Middle frontal gyrus (tissue), 1 donor: ENCODE measurements around the gene MAGI2.

Source experiments
- DNase-seq: peaks from one replicate; pipeline ENCODE4 v3.0.0-alpha.2; 2015; ENCODE audit warnings: low spot score; ENCODE audit errors: extremely low spot score

The MAGI2 gene

DNA sequence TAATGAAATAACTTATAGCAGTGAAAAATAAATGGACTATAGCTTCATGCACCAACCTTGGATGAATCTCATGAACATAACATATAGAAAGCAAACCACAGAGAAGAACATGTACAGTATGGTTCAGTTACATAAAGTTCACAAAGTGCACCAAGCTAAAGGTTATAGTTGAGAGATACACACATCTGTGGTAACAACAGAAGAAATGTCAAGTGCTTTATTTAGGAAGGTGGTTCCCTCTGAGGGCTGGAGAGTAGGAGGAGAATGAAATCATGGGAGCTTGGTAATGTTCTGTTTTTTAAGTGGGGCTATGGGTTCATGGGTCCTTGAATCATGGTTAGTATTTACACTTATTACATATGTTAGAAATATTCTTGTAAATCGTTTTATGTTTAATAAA lies 1331.6 kb downstream of the MAGI2 start:
- DNase-seq: no peak

DNA sequence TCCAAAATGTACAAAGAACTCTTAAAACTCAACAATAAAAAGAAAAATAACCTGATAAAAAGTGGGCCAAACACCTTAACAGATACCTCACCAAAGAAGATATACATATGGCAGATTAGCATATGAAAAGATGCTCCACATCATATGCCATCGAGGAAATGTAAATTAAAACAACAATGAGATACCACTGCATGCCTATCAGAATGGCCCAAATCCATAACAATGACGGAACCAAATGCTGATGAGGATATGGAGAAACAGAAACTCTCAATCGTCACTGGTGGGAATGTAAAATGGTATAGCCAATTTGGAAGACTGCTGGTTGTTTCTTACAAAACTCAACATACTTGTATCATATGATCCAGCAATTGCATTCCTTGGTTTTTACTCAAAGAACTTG lies 1335.0 kb downstream of the MAGI2 start:
- no peak for DNase-seq

DNA sequence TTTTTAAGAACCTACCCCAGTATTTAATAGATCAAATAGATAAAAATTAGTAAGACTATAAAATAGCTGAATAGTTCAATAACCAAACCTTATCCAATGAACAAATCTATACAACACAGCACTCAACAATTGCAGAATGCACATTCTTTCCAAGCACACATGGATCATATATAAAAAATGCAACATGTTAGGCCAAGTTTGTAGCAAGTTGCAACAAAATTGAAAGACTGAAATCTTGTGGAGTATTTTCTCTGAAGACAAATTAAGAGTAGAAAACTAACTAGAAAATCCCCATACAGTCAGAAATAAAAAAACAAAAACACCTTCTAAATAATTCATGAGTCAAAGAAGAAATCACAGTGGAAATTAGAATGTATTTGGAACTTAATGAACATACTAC lies 1337.6 kb downstream of the MAGI2 start:
- no peak for DNase-seq

DNA sequence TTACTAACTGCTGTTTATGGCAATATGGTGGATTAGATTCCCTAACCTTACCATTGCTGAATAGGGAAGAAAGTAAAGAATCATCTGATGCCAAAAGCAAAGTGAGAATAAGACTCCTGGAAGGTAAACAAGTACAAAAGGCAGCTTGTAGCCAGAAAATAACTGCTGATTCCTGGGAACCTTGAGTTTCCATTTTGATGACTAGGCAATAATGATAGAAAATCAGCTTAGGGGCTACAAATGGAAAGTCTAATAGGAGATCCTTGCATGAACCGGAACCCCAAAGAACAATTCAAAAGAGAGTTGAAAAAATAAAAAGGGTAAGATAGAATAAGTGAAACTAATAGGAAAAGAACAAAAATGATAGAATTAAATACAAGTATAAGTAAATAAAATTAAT lies 1338.5 kb downstream of the MAGI2 start:
- DNase-seq: no peak

GRCh38 chr7:78112488-78112887 lies 1341.0 kb downstream of the MAGI2 start:
- no peak for DNase-seq

DNA sequence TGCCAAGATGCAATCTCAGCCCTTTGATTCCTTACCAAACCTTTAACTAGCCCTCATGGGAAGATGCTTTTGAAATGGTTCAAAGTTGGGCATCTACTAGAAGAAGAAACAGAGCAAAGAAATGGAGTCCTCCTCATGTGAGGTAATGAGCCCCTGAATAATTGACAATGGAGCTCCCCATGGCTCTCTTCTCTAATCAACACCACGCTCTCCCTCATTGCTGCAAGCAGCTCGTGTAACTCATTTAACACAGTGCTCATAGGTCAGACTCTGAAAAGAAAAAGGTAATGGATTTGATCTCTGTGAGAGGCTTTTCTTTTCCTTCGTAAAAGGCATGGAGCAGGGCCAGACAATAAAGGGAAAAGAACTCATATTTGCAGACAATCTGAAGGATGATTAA lies 1342.1 kb downstream of the MAGI2 start:
- DNase-seq: no peak

DNA sequence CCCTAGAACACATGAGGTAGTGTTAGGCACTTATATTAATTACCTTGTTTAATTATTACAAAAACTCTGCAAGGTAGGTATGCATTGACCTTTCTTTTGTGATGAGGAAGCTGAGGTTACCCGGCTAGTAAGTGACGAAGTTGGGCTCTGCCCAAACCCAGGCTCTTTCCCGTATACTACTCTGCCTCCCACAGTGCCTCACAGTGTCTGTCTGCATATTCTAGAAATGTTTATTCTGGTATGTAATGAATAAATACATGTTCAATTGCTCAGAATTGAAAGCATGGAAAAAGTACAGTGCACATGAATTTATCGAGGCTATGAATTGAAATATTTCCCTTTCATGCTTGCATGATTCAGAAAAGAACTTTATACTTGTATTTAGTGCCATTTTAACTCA lies 1350.0 kb downstream of the MAGI2 start:
- no peak for DNase-seq

- no peak for DNase-seq
Observed at GRCh38 chr7:78101076-78101475, 1352.4 kb downstream of the MAGI2 start.

- no peak for DNase-seq
Observed at GRCh38 chr7:78099715-78100394, 1353.6 kb downstream of the MAGI2 start.

- DNase-seq: no peak
Observed at GRCh38 chr7:78095549-78095948, 1357.9 kb downstream of the MAGI2 start.

- no peak for DNase-seq
Observed at GRCh38 chr7:78092331-78092730, 1361.1 kb downstream of the MAGI2 start.

- DNase-seq: no peak
Observed at GRCh38 chr7:78090616-78091015, 1362.9 kb downstream of the MAGI2 start.

GRCh38 chr7:78083476-78084120 lies 1369.9 kb downstream of the MAGI2 start:
- no peak for DNase-seq

- DNase-seq: no peak
Observed at GRCh38 chr7:78082556-78082955, 1370.9 kb downstream of the MAGI2 start.

DNA sequence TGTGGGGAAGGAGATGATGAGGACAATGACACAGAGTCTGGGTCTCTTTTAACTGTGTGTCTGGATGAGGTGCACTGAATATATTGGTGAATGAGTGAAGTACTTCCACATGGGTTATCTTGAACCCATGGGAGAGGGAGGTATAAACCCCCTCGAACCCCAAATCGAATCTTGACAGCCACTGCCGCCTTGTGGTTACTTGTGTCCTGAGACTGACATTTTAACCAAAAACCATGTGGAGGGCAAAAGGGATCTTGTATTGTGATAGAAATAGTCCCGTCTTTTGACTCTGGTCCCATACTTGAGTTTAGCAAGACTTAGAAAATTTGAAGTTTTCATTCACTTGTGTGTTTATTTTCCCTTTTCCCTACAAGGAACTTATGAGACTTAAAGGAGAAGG lies 1371.6 kb downstream of the MAGI2 start:
- no peak for DNase-seq

- no peak for DNase-seq
Observed at GRCh38 chr7:78081344-78081743, 1372.1 kb downstream of the MAGI2 start.

DNA sequence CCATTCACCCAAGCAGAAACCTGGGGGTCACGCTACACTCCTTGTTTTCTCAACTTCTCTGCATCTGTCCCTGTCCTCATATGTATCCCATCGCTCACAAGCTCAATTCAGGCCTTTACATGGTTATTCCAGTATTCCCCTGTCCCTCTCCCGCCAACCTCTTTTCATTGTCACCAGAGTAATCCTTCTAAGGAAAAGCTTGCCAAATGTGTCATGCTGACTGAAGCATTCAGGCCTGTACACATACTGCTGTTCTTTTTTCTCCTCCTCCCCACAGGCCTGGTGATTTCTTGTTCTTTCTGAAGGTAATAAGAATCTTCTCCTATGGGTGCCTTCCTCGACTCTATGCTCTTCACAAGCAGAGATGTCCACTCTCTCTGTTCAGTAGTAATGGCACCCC lies 1372.7 kb downstream of the MAGI2 start:
- no peak for DNase-seq

DNA sequence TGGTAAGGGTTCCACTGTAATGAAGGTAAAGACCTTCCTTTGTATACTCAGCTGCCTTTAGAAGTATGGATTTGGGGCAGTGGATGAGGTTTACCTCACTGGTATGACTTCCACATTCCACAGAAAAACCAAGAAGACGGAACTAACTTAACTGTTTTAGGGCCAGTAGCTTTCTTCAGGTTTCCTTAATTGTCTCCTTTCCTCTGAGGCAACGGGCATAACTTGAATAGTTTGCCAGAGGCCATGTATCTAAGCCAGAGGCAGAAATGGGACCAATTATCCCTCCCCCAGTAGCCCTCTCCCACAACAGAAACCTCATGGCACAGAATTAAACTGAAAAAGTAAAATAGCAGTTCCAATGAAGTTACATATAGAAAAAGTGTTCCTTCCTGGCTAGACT lies 1373.2 kb downstream of the MAGI2 start:
- no peak for DNase-seq

DNA sequence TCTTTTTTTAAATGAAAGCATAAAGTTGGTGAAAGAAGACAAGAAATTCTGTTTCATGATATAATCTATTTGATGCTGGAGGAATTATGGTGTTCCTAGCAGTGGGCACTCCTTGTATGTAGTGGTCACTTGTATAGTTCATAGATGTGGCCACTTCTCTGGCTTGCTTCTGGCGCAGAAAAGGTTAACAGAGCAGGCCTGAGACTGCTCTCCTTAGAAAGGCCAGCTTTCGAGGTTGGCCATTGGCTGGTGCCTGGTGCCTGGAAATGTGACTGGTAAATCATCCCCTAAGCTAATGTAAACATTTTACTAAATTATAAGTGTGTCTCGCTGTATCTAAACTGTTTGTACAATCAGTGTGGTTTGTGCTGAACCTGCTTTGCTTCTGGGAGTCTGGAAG lies 1378.8 kb downstream of the MAGI2 start:
- no peak for DNase-seq

DNA sequence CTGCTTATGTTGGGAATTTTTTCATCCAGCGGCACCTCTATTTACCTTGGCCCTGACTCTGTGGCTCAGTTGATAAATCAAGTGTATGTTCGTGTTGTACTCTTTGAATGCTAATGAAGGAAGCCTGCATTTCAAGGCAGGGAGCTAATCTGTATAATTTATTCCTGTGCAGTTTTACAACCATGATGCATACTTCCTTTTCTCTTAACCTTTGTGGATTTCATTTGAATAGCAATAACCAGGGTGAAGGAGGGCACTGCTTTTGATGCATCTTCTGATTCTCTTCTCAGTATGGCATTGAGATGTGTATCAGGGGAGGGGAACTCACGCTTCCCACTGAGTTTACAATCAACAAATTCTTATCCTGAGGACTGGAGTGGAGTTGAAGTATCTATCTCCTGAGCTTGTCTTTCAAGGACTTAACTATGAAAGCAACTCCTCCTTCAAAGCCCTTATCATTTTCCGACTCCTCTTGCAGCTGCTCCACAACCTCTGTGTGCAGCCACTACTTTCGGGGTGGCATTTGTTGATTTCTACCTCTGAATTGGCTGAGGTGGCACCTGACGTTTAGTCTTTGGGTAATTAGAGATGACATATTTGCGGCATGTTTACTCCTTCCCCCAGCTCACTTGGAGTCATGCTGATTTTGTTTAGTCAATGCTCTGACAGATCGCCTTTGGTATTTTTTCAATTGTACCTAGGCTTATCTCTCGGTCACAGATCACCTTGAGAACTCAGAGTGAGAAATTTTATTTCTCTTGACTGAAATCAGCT lies 1379.7 kb downstream of the MAGI2 start:
- no peak for DNase-seq

- DNase-seq: no peak
Observed at GRCh38 chr7:78072201-78072590, 1381.3 kb downstream of the MAGI2 start.

DNA sequence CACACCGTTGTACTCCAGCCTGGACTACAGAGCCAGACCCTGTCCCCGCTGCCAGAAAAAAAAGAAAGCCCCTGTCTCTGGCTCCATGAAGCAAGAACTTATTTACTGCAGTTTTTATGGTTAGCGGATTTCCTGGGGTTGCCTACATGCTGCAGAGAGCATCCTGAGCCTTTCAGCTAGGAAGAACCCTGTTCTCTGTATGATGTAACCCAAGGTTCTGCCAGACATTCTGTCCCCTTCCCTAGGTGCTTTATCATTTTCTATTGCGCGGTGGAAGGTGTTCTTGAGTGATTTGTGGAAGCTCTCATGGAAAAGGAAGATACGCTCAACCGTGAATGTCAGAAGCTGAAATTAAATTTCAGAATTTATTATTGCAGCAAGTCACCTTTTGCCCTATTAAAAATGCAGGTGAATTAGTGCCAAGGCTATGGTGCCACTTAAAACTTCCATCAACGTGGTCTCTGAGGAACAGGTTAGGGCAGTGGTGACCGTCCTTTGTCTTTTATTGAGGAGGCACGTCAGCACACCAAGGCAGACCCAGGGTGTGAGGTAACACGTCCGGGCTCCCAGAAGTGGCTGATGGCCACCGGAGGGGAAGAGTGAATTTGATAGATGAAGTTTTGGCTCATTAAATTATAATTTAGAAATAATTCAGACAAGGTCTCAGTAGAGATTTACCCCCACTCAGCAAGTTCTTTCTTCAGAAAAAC lies 1381.8 kb downstream of the MAGI2 start:
- DNase-seq: no peak
